NCI-H2107 treated with DMSO at 0.1 percent for 48 hours (cell line): ENCODE measurements around the gene DAPK2.

Experiments used
- DNase-seq: peaks from one replicate; lab custom pipeline; 2025; ENCODE audit not compliant: unreplicated experiment; lab: John Stamatoyannopoulos, UW

Gene DAPK2

GRCh38 chr15:63944681-63944955 lies 101.7 kb downstream of the DAPK2 start:
- DNase-seq: no peak

- DNase-seq: no peak
Measured at GRCh38 chr15:63943829-63944680, 102.2 kb downstream of the DAPK2 start.

GRCh38 chr15:63942486-63943365 lies 103.6 kb downstream of the DAPK2 start:
- peak; percentile 38 for DNase-seq

GRCh38 chr15:63941698-63942465 lies 104.4 kb downstream of the DAPK2 start:
- no peak for DNase-seq

GRCh38 chr15:63940966-63941620 lies 105.2 kb downstream of the DAPK2 start:
- no peak for DNase-seq

GRCh38 chr15:63939531-63940130 lies 106.7 kb downstream of the DAPK2 start:
- no peak for DNase-seq

GRCh38 chr15:63938486-63939061 lies 107.7 kb downstream of the DAPK2 start:
- no peak for DNase-seq

- DNase-seq: no peak
Measured at GRCh38 chr15:63933522-63933921, 112.8 kb downstream of the DAPK2 start.

- DNase-seq: no peak
Measured at GRCh38 chr15:63931556-63931955, 114.7 kb downstream of the DAPK2 start.

- DNase-seq: no peak
Measured at GRCh38 chr15:63930034-63930433, 116.3 kb downstream of the DAPK2 start.

- DNase-seq: no peak
Measured at GRCh38 chr15:63928185-63928842, 118.0 kb downstream of the DAPK2 start.

GRCh38 chr15:63923993-63924950 lies 122.0 kb downstream of the DAPK2 start:
- DNase-seq: no peak

GRCh38 chr15:63922916-63923315 lies 123.4 kb downstream of the DAPK2 start:
- DNase-seq: no peak

- DNase-seq: no peak
Measured at GRCh38 chr15:63922261-63922904, 123.9 kb downstream of the DAPK2 start.

- no peak for DNase-seq
Measured at GRCh38 chr15:63920504-63921175, 125.6 kb downstream of the DAPK2 start.

GRCh38 chr15:63918901-63919348 lies 127.4 kb downstream of the DAPK2 start:
- DNase-seq: no peak

GRCh38 chr15:63918317-63918672 lies 128.0 kb downstream of the DAPK2 start:
- peak; percentile 41 for DNase-seq
